Immature natural killer cell (primary cell): ENCODE data around the gene SBF2. TPM values are rescaled to one million over a fixed set of nuclear protein-coding genes. Genes with fewer than 3 reads are reported as not detected.

Experiments
- DNase-seq, 3 donors: peaks; one replicate each; pipeline ENCODE4 v3.0.0; 2022; ENCODE audit warnings: mixed read lengths in 1 of 3
- H3K27ac Mint-ChIP-seq, 6 donors: one replicate each; pipeline ENCODE4 v1.8.0; 2020; ENCODE audit warnings: mixed read lengths in 6 of 6, mild to moderate bottlenecking in 5 of 6, inconsistent platforms in 4 of 6, moderate library complexity in 3 of 6
- H3K27me3 Mint-ChIP-seq, 3 donors: one replicate each; pipeline ENCODE4 v1.8.0; 2020 to 2021; ENCODE audit warnings: low read depth in 3 of 3, mild to moderate bottlenecking in 3 of 3, mixed read lengths in 3 of 3, moderate library complexity in 3 of 3, inconsistent platforms in 1 of 3
- H3K36me3 Mint-ChIP-seq, 3 donors: one replicate each; pipeline ENCODE4 v1.8.0; 2020; ENCODE audit warnings: mixed read lengths in 3 of 3, inconsistent platforms in 2 of 3, mild to moderate bottlenecking in 2 of 3
- H3K4me1 Mint-ChIP-seq, 2 donors: one replicate each; pipeline ENCODE4 v1.8.0; 2020; ENCODE audit warnings: inconsistent platforms in 2 of 2, mild to moderate bottlenecking in 2 of 2, mixed read lengths in 2 of 2, moderate library complexity in 1 of 2
- H3K4me3 Mint-ChIP-seq, 5 donors: one replicate each; pipeline ENCODE4 v1.8.0; 2020; ENCODE audit warnings: mild to moderate bottlenecking in 5 of 5, mixed read lengths in 5 of 5, inconsistent platforms in 3 of 5, moderate library complexity in 3 of 5
- H3K9me3 Mint-ChIP-seq, 6 donors: one replicate each; pipeline ENCODE4 v1.8.0; 2020; ENCODE audit warnings: mild to moderate bottlenecking in 6 of 6, mixed read lengths in 6 of 6, inconsistent platforms in 4 of 6, moderate library complexity in 3 of 6
- polyA plus RNA-seq, 3 donors: library from polyadenylated mRNA; unstranded; fragments of 300-500 nt; fragmentation: Illumina TruSeq; gene quantifications; one replicate each; pipeline ENCODE4 v1.2.3, GENCODE V29; 2021

The SBF2 gene
- polyA plus RNA-seq, 3 donors from 2014 or later: 3.2 to 6.9 (median 4.7) TPM

GRCh38 chr11:9773524-9773923 is 520.5 kb downstream of the SBF2 start:
- H3K27ac Mint-ChIP-seq: no peak overlapping the region
- peaks cover 0 to 14% (median 0%) of the 10 kb centered on the region in 3 donors for H3K36me3 Mint-ChIP-seq
- DNase-seq: no peak
- H3K4me1 Mint-ChIP-seq: no peaks in the 10 kb centered on the region
- H3K4me3 Mint-ChIP-seq: no peak overlapping the region
- H3K27me3 Mint-ChIP-seq: no peaks in the 10 kb centered on the region
- H3K9me3 Mint-ChIP-seq: no peaks in the 10 kb centered on the region

- no peaks in the 10 kb centered on the region for H3K9me3 Mint-ChIP-seq
- H3K4me1 Mint-ChIP-seq: no peaks in the 10 kb centered on the region
- no peak for DNase-seq
- no peaks in the 10 kb centered on the region for H3K27me3 Mint-ChIP-seq
- no peak overlapping the region for H3K27ac Mint-ChIP-seq
- no peak overlapping the region for H3K4me3 Mint-ChIP-seq
- peaks cover 0 to 11% (median 0%) of the 10 kb centered on the region in 3 donors for H3K36me3 Mint-ChIP-seq
Observed at GRCh38 chr11:9772218-9772617, 521.8 kb downstream of the SBF2 start.

GRCh38 chr11:9771071-9771511 is 522.9 kb downstream of the SBF2 start:
- Mint-ChIP-seq H3K4me1 (no peaks in the 10 kb centered on the region), H3K27ac (no peak overlapping the region), H3K36me3 (peaks cover 0 to 11% (median 0%) of the 10 kb centered on the region in 3 donors), H3K9me3 (no peaks in the 10 kb centered on the region), H3K27me3 (no peaks in the 10 kb centered on the region), H3K4me3 (no peak overlapping the region)
- no peak for DNase-seq

GRCh38 chr11:9769621-9770020 is 524.4 kb downstream of the SBF2 start:
- no peaks in the 10 kb centered on the region for H3K4me1 Mint-ChIP-seq
- no peaks in the 10 kb centered on the region for H3K27me3 Mint-ChIP-seq
- H3K27ac Mint-ChIP-seq: no peak overlapping the region
- H3K9me3 Mint-ChIP-seq: no peaks in the 10 kb centered on the region
- no peaks in the 10 kb centered on the region for H3K36me3 Mint-ChIP-seq
- DNase-seq: no peak
- no peak overlapping the region for H3K4me3 Mint-ChIP-seq

GRCh38 chr11:9765320-9766101 is 528.5 kb downstream of the SBF2 start:
- no peaks in the 10 kb centered on the region for H3K9me3 Mint-ChIP-seq
- H3K36me3 Mint-ChIP-seq: no peaks in the 10 kb centered on the region
- H3K4me3 Mint-ChIP-seq: no peak overlapping the region
- H3K27ac Mint-ChIP-seq: peak overlapping the region in 1 of 6 donors; percentile 54
- H3K4me1 Mint-ChIP-seq: no peaks in the 10 kb centered on the region
- peaks cover 0 to 2% (median 1%) of the 10 kb centered on the region in 3 donors for H3K27me3 Mint-ChIP-seq
- DNase-seq: no peak

GRCh38 chr11:9763301-9763700 is 530.7 kb downstream of the SBF2 start:
- Mint-ChIP-seq H3K9me3 (no peaks in the 10 kb centered on the region), H3K36me3 (no peaks in the 10 kb centered on the region), H3K4me3 (no peak overlapping the region), H3K27me3 (peaks cover 1 to 4% (median 2%) of the 10 kb centered on the region in 3 donors), H3K27ac (no peak overlapping the region), H3K4me1 (peaks cover 9 to 11% of the 10 kb centered on the region in 2 donors)
- DNase-seq: no peak

GRCh38 chr11:9762531-9762930 is 531.5 kb downstream of the SBF2 start:
- no peaks in the 10 kb centered on the region for H3K36me3 Mint-ChIP-seq
- peaks cover 2 to 6% (median 3%) of the 10 kb centered on the region in 3 donors for H3K27me3 Mint-ChIP-seq

GRCh38 chr11:9761441-9761945 is 532.5 kb downstream of the SBF2 start:
- Mint-ChIP-seq H3K27me3 (peaks cover 2 to 6% (median 3%) of the 10 kb centered on the region in 3 donors), H3K4me3 (no peak overlapping the region), H3K36me3 (no peaks in the 10 kb centered on the region), H3K4me1 (peaks cover 23% of the 10 kb centered on the region in 2 donors), H3K9me3 (no peaks in the 10 kb centered on the region), H3K27ac (no peak overlapping the region)
- no peak for DNase-seq

More at GRCh38 chr11:9762531-9762930, 531.5 kb downstream of the SBF2 start:
- Mint-ChIP-seq H3K4me3 (no peak overlapping the region), H3K9me3 (no peaks in the 10 kb centered on the region), H3K4me1 (peaks cover 13 to 15% of the 10 kb centered on the region in 2 donors), H3K27ac (no peak overlapping the region)
- DNase-seq: no peak

GRCh38 chr11:9760193-9760575 is 533.8 kb downstream of the SBF2 start:
- H3K27ac Mint-ChIP-seq: no peak overlapping the region
- no peaks in the 10 kb centered on the region for H3K9me3 Mint-ChIP-seq
- no peak overlapping the region for H3K4me3 Mint-ChIP-seq
- peaks cover 2 to 8% (median 4%) of the 10 kb centered on the region in 3 donors for H3K27me3 Mint-ChIP-seq
- no peaks in the 10 kb centered on the region for H3K36me3 Mint-ChIP-seq
- DNase-seq: no peak
- peaks cover 34% of the 10 kb centered on the region in 2 donors for H3K4me1 Mint-ChIP-seq

- Mint-ChIP-seq H3K27ac (peak overlapping the region in 4 of 6 donors; percentile 14 to 58 (median 50)), H3K27me3 (peaks cover 2 to 8% (median 4%) of the 10 kb centered on the region in 3 donors), H3K9me3 (no peaks in the 10 kb centered on the region), H3K4me1 (peaks cover 34% of the 10 kb centered on the region in 2 donors), H3K4me3 (peak overlapping the region; percentile 72 to 82 (median 81)), H3K36me3 (no peaks in the 10 kb centered on the region)
- peak; percentile 12 to 36 (median 16) for DNase-seq
Observed at GRCh38 chr11:9759519-9760192, 534.4 kb downstream of the SBF2 start.

- peak in 2 of 3 donors; percentile 29 to 41 for DNase-seq
- Mint-ChIP-seq H3K4me3 (peak overlapping the region; percentile 72 to 82 (median 81)), H3K36me3 (no peaks in the 10 kb centered on the region), H3K27me3 (peaks cover 2 to 8% (median 4%) of the 10 kb centered on the region in 3 donors), H3K4me1 (peaks cover 34% of the 10 kb centered on the region in 2 donors), H3K27ac (peak overlapping the region in 3 of 6 donors; percentile 19 to 58 (median 50)), H3K9me3 (no peaks in the 10 kb centered on the region)
Observed at GRCh38 chr11:9758637-9759518, 535.1 kb downstream of the SBF2 start.

GRCh38 chr11:9757809-9758636 is 536.0 kb downstream of the SBF2 start:
- peaks cover 34% of the 10 kb centered on the region in 2 donors for H3K4me1 Mint-ChIP-seq
- H3K9me3 Mint-ChIP-seq: no peaks in the 10 kb centered on the region
- peaks cover 2 to 8% (median 4%) of the 10 kb centered on the region in 3 donors for H3K27me3 Mint-ChIP-seq

More at GRCh38 chr11:9757809-9758636, 536.0 kb downstream of the SBF2 start:
- DNase-seq: peak; percentile 90 to 91 (median 90)
- H3K4me3 Mint-ChIP-seq: peak overlapping the region; percentile 79 to 90 (median 85)
- H3K27ac Mint-ChIP-seq: peak overlapping the region; percentile 65 to 92 (median 73)
- H3K36me3 Mint-ChIP-seq: no peaks in the 10 kb centered on the region
